GM18873 (cell line): Measurements from ENCODE around the gene MEOX1.

ENCODE experiments used
- ATAC-seq: cut with Tn5 transposase; IDR thresholded peaks from one replicate; pipeline ENCODE4 v1.9.1; 2021; ENCODE audit warnings: mild to moderate bottlenecking, moderate library complexity, moderate number of reproducible peaks; ENCODE audit not compliant: unreplicated experiment, low FRiP score

MEOX1 gene

DNA sequence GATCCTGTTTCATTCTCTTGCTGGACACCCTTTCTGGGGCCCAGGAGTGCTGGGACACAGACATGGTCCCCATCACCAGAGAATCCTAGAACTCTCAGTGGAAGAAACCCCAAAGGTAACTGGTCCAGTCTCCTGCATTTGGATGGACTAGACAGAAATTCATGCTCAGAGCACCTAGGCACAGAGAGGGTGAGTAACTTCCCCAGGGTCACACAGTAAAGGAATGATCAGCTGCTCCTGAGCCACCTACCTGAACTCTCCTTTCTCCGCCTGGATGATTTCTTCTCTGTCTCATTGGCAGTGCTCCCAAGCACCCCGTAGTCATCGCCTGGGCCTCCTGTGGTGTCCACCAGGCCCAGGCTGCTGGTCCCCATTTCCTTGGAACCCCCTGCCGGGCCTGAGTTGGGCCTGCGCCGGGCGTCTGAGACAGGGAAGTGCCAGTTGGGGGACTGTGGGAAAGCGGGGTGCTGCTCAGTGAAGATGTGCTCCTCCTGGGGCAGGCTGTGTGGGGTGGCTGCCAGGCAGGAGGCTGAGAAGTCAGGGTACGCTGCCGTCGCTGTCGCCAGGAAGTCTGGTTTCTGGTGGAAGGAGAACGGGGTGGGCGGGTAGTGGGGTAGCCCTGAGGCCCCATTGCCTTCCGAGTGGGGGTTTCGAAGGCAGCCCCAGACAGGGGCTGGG lies 767 bp downstream of the MEOX1 start:
- no peak for ATAC-seq

DNA sequence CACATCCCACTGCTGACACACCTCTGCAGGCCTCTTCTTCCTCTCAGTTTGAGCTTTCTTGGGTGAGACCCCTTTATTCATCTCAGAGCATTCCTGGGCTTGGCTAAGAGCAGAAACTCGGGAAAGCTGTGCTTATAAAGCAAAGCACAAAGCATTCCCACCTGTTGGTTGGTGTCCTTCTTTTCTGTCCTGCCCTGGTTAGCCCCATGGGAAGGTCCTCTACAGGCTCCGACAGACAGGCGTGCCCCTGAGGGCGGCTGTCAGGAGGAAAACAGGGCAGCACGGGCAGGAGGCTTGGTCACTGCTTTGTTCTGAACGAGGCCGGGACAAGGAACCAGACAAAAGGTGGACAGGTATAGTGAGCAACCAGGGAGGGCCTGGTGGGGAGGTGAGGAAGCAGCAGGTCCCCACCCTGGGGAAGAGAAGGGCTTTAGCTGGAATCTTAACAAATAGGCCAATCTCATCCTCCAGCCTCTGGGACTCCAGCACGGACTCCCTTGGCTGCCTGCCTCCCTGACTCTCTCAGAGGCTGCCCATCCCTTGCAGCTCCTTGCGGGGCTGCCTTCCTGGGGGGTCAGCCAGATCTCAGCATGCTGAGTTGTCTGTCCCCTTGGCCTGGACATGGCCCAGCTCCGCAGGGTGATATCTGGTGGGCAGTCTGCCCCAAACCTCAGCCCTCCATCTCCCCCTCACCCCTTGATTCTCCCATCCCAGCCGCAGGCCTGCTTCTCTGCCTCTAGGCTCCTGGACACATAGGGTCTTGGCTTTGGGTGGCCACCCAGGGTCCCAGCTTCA lies 1.7 kb downstream of the MEOX1 start:
- no peak for ATAC-seq

DNA sequence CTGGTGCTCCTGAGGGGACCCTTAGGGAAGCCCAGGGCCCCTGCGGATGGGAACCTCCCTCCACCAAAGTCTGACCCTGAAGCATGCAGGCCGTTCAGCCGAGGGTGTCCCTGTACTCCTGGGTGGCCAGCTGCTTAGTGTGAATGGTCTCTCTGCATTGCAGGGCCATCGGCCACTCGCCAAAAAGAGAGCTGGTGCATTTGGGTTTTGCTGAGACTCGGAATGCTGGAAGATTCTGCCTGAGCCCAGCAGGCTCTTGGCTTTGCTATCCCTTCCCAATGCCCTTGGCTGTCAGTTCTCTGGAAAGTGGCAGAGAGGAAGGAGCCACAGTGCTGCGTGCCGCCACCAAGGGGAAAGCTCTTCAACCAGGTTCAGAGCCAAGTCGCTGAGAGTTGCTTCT lies 2.8 kb downstream of the MEOX1 start:
- ATAC-seq = no peak

DNA sequence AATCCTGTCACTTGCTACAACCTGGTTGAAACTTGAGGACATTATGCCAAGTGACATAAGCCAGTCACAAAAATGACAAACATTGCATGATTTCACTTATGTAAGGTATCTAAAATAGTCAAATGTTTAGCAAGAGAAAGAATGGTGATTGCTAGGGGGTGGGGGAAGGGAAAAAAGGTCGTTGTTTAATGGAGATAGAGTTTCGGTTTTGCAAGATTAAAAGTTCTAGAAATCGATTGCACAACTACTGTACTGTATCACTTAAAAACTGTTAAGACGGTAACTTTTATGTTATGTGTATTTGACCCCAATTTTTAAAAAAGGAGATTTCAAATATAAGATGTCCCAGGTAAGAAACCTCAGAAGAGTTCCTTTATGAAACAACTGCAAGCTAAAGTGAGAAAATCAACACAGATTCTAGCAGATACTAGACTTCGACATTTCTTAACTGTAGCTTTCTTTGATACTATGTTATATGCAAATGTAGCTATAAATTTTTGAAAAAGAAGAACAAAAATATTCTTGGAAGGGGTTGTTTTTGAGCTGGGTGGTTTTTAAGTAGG lies 5.9 kb downstream of the MEOX1 start:
- no peak for ATAC-seq

DNA sequence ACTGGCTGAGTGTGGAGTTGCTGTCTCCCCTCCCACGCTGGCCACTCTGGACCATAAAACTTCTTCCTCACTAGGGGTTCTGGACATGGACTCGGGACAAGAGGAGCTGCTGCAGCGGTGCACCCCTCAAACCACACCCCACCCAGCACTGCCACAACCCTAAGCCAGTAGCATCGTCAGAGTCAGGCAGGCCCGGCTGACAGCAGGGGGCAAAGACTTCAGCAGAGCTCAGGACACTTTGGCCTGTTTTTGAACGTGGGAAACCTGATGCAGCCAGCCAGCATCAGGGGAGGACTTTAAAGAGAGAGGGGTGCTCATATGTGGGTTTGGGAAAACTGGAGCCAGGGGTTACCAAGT lies 9.6 kb downstream of the MEOX1 start:
- ATAC-seq = no peak

DNA sequence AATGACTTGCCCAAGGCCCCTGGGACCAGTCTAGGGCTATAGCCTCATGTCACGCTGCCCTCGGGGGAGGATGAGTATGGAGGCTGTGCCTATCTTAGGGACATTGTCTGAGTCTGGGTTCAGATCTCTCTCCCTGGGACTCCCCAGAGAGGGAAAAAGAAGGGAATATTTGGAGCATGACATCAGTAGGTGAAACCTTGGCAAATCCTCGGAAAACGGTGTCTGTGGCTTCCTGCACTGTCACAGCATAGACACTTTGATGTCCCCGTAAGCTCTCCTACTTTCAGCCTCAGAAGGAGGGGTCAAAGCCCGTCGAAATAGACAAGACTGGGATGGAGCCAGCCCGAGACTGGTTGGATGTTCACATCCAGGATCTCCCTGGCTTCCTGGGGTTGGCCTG lies 11.3 kb downstream of the MEOX1 start:
- ATAC-seq = no peak

DNA sequence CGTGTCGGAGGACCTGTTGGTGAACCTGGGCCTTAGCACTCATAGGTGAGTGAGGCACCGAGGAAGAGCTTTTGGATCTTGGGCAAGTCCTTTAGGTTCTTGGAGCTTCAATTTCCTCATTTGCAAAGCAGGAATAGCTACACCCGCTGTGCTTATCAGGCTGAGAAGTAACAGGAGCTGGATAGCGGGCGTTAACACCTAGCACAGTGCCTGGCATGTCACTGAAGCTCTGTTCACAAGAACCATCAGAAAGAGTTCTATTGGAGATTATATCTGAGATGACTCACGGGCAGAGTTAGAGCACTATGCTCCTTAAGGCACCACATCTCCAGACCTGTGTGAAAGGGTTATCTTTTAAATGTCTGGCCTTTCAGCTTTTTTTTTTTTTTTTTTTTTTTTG lies 12.8 kb downstream of the MEOX1 start:
- no peak for ATAC-seq

DNA sequence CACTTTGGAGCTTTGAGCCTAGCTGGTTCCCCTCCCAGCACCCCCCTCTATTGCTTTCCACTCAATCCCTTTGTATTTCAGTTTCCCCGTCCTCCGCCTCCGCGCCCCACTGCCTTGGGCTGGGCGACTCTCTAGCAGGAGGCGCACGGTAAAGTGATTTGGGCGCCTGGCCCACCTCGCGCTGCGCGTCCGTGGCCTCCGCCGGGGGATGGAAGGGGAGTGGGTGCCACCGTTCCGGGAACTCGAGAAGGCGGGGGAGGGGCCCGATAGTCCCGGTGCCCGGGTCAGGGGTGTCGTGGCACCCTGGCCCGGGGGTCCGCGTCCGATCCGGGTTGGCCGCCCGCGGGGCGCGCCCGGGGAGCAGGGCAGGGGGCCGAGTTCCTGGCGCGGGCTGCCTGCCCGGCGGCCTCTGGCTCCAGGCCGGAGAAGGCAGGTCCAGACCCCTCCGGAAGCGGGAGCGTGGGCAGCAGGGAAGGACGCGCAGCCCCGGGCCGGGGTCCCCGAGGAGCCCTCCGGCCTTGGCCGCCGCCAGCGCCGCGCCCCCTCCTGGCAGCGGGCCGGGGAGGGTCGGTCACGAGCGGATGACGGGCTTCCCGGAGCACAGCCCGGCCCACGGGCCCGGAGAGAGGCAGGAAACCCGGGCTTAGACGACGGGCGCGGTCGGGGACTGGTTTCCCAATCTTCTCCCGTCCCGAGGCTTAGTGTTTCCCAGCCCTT lies 15.8 kb downstream of the MEOX1 start:
- ATAC-seq = no peak

DNA sequence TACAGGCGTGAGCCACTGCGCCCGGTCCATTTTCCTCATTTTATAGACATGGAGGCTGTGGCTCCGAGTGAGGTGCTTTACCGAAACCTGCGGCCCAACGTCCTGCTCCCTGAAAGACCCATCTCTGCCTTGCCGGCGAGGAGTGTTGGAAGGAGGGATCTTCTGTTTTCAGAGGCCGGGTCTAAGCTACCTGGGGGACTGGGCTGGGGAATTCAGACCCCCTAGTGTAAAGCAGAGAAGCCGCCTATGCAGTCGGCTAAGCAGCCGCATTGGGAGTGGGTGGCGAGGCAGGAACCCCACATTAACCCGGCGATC lies 16.3 kb downstream of the MEOX1 start:
- no peak for ATAC-seq

DNA sequence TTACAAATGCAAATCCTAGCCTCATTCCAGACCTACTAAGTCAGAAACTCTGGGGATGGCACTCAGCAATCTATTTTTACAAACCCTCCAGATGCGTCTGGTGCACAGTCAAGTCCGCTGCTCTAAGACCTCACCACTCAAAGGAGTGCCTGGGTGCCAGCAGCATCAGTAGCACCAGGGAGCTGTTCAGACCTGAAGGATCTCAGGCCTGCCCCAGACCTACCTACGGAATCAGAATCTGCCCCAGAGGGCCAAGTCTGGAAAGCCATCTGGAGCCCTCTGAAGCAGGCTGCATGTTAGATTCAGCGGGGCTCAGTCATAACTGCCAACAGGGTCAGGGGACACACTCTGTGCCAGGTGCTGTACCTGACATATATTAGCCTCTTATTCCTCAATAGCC lies 17.6 kb downstream of the MEOX1 start:
- ATAC-seq = no peak

DNA sequence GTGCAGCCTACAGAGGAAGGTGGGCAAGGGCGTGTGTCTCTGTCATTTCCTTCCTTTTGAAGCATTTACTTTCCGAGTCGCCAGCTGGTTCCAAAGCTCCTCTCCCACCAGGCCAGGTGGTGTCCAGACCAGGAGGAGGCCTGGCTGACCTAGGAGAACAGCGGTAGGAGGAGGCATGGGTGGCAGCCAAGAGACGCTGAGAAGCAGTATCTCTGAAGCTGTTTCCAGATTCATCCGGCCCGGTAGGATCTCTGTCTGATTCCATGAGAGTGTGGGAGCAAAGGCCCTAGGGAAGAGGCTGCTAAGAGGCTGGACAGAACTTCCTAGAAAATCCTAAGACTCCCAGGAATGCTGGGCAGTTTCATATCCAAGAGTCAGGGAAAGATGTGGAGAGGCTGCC lies 20.3 kb downstream of the MEOX1 start:
- ATAC-seq = no peak

DNA sequence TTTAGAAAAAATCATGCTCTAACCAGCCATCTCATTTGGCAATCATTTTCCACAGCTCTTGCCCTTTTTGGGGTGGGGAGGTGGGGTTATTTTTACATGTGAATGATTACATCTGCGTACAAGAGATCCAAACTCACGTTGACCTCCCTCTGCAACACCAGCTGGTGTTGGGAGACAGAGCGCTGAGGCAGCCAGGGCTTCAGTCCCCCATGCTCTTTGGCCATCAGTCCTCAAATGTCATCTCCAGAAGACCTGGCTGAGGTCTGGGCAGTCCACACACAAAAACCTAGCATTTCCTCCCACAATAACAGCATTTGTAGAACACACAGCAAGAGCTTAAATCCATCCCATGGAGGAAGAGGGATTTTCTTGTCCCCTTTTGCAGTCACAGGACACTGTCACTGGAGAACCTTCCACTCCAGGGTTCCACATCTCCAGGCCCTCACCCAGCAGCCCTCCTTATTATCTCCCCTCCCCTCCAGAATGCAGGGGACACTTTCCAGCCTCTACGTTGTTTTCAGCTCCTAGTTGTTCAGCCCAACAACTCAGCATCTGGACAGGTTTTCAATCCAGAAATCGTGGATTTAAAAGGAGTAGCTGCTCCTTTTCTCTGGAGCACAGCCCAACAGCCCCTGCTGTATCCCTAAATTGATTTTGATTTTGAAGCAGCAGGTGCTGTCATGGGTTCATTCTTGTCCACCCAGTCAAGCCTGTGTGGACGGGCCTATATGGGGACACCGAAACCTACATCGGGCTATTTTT lies 21.1 kb downstream of the MEOX1 start:
- ATAC-seq = no peak

DNA sequence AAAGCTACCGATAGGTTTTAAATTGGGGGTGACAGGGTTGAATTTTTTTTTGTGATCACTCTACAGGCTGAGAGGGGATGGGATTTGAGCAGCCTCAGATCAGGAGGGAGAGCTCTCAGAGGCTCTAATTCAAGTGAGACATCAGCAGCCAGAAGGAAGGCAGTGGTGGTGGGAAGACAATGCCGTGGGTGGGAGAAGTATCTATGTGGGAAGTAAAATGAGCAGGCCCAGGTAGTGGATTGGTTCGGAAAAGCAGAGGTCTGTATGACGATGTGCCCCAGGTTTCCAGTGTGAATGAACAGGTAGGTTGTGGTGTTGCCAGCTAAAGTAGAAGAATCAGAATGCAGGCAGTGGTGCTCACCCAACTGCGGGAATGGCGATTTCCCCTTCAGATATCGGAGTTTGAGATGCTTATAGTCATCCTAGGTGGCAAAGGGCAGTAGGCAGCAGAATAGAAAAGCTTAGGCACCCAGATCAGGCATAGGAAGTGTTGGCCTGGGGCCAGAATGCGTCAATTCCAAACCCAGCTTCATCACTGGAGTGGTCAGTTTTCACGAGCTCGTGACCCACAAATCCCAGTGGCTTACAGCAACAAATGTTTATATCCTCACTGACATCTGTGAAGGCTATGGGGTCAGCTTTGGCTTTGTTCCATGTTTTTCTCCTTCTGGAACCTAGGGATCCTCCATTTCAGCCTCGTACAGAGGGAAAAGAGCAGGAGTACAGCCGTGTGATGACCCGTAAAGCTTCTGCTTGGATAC lies 24.0 kb downstream of the MEOX1 start:
- ATAC-seq = no peak

DNA sequence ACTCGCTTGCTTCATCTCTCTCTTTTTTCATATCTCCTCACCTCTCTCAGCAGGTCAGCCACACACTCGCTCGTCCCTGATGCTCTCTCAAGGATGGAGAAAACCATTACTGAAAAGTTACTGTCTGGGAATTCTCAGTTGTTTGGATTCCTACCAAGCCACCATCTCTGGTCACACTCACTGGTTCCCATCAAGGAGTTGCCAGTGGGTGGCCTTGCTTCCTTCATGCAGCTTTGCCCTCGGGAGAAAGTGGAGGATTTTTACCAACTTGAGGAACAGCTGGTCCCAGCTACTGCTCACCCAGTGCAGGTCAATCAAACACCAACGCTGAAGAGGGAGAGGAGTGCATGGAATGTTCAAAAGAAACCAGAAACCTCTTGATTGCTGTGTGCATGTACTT lies 25.3 kb downstream of the MEOX1 start:
- ATAC-seq = no peak

DNA sequence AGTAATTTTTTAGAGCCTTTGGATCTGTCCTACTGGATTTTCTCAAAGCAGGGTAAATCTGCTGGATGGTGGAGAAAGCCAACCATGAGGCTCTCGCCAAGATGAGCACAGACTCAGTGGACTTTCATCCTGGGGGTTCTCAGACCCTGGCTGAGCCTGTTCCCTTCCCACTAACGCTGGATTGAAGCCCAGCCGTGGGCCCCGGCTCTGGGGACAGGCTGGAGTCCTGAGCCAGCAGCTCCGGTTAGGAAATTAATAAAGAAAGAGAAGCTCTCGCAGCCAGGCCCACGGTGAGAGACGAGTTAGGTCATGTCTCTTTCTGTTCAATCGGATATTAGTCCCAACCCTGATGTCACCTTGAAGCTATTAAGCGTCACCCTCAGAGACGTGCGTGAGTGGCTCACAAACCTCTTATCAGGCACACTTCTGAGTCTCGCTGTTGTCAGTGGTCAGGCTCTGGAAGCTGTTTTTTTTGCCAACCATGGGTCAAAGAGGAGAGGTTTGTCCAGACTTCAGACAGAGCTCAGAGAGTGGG lies 27.1 kb downstream of the MEOX1 start:
- no peak for ATAC-seq

DNA sequence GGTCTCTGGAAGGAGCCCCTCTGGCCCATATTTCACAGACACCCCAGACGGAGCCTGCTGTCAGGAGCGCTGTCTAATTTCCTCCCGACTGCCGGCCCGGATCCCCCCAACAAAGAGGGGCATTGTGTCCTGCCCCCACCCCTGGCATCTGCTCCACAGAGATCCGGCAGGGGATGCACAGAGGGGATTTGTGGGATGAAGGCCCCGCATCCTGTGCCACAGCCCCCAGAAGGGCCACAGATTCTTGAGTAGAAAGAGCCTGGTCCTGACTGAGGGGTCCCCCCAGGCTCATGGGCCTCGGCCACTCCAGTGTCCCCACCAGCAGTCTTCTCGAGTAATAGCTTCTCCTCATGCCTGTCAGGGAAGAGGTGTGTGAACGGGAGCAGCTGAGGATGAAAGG lies 29.5 kb downstream of the MEOX1 start:
- ATAC-seq = no peak

DNA sequence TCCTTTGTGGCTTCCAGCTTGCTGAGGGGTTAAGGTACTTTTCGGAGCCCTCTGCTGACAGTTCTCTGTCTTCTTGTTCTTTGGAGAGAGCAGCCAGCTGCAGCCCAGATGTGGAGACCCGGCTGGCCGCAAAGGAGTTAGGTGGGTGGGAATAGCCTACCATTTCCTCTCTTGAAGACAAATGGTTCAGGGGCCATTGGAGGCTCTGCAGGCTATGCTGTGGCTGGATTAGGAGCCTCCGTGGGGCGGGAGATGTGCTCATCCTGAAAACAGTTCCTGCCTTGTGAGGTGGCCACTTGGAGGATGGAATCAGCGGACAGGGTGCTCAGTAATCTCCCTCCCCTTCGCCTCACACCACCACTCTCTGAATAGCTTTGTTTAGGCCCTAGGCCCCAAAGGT lies 30.3 kb downstream of the MEOX1 start:
- no peak for ATAC-seq

DNA sequence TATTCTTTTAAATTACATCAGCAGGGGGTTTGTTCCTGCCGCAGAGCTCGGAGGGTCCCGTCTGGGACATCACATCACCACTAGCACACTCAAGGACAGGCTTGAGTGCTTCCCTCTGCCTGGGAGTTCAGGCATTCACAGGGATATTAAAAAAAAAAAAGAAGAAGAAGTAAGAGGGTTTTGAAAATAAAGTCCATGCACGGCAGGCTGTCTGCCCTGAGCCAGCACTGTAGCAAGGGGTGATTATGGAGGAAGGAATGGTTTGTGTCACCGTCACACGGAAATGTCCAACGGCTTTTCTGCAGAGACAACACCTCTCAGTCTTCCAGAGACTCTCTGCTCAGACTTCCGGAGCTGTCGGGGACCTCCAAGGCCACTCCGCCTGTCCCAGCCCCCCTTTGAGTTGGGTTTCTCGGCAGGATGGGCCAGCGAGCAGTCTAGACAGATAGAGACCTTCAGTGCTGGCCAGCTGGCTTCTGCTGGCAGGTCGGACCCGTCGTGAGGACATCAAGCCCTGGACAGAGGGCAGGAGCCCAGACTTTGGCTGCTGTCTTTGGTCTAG lies 33.6 kb downstream of the MEOX1 start:
- no peak for ATAC-seq

DNA sequence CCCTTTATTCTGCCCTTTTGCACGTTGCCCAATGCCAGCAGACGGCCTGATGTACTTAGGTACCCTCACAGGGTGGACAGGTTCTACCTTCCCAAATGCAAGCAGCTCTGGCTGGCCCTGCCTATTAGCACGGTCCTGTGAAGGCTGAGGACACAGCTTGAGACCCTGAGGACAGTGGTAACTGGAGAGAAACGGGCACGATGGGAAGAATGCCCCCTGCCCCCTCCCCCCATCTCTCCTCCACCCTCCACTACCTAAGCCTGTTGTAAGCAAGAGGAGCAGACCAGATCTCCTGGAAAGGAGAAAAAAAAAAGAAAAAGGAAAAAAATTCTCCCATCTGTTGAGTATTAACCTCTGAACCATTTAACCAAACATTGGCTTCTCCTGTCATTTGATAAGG lies 34.1 kb downstream of the MEOX1 start:
- no peak for ATAC-seq

DNA sequence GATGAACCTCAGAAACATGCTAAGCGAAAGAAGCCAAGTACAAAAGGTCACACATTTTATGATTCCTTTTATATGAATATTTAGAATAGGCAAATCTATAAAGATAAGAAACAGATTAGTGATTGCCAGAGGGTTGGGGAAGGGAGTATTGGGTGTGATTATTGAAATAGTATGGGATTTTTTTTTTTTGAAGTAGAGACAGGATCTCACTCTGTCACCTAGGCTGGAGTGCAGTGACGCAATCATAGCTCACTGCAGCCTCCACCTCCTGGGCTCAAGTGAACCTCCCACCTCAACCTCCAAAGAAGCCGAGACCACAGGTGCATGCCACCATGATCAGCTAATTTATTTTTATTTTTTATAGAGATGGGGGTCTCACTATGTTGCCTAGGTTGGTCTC lies 35.7 kb downstream of the MEOX1 start:
- ATAC-seq = no peak
